DMS114 treated with DMSO at 0.1 percent for 48 hours (cell line): ENCODE results near the gene AQP4.

Experiments used
- DNase-seq: peaks from one replicate; lab custom pipeline; 2025; ENCODE audit not compliant: unreplicated experiment; lab: John Stamatoyannopoulos, UW

AQP4 gene

GRCh38 chr18:26865557-26865956 lies at the start of gene AQP4:
Gene AQP4 (minus strand): TSS chr18:26865707. CDS start chr18:26865689, 18 bp downstream.
- DNase-seq: no peak

GRCh38 chr18:26911840-26912239 lies 46.3 kb upstream of the AQP4 start:
- no peak for DNase-seq

- no peak for DNase-seq
Observed at GRCh38 chr18:26909599-26910290, 44.2 kb upstream of the AQP4 start.

GRCh38 chr18:26908906-26909305 lies 43.4 kb upstream of the AQP4 start:
- DNase-seq: no peak

- DNase-seq: no peak
Observed at GRCh38 chr18:26902291-26902690, 36.8 kb upstream of the AQP4 start.

GRCh38 chr18:26901020-26901419 lies 35.5 kb upstream of the AQP4 start:
- no peak for DNase-seq

- no peak for DNase-seq
Observed at GRCh38 chr18:26894426-26894825, 28.9 kb upstream of the AQP4 start.

GRCh38 chr18:26893996-26894395 lies 28.5 kb upstream of the AQP4 start:
- no peak for DNase-seq

- DNase-seq: no peak
Observed at GRCh38 chr18:26888259-26888658, 22.8 kb upstream of the AQP4 start.

GRCh38 chr18:26875040-26875654 lies 9.6 kb upstream of the AQP4 start:
- DNase-seq: no peak

- DNase-seq: no peak
Observed at GRCh38 chr18:26874283-26874682, 8.8 kb upstream of the AQP4 start.

- no peak for DNase-seq
Observed at GRCh38 chr18:26869640-26870039, 4.1 kb upstream of the AQP4 start.

- DNase-seq: no peak
Observed at GRCh38 chr18:26868968-26869586, 3.6 kb upstream of the AQP4 start.

- DNase-seq: no peak
Observed at GRCh38 chr18:26867471-26867870, 2.0 kb upstream of the AQP4 start.

GRCh38 chr18:26864658-26865057 lies 849 bp downstream of the AQP4 start:
- no peak for DNase-seq

- no peak for DNase-seq
Observed at GRCh38 chr18:26863921-26864497, 1.5 kb downstream of the AQP4 start.

- no peak for DNase-seq
Observed at GRCh38 chr18:26863122-26863879, 2.2 kb downstream of the AQP4 start.

GRCh38 chr18:26862084-26862483 lies 3.4 kb downstream of the AQP4 start:
- DNase-seq: no peak

GRCh38 chr18:26854292-26854881 lies 11.1 kb downstream of the AQP4 start:
- DNase-seq: no peak

GRCh38 chr18:26853401-26853800 lies 12.1 kb downstream of the AQP4 start:
- no peak for DNase-seq

- DNase-seq: no peak
Observed at GRCh38 chr18:26843760-26844159, 21.7 kb downstream of the AQP4 start.
